Gastrocnemius medialis (tissue), 4 donors: ENCODE measurements around the gene FASTKD3. TPM values are rescaled to one million over a fixed set of nuclear protein-coding genes. Genes with fewer than 3 reads are reported as not detected.
A peak's percentile ranks its signal among the peaks of the same experiment; 100 is the strongest.

ENCODE experiments used
- ATAC-seq, 2 donors: fragments of 150-250 bp; one replicate each; pipeline ENCODE4 v1.9.1; 2016
- DNase-seq, 2 donors: peaks; one replicate each; pipeline ENCODE4 v3.0.0-alpha.2; 2019
- H3K27ac ChIP-seq, 4 donors: fragments of 200-600 bp; sonication (generic); 1 replicate in 1 of 4; 2 replicates in 3 of 4; pipeline ENCODE4 v1.5.1; 2016 to 2018; ENCODE audit warnings: mild to moderate bottlenecking in 2 of 4, moderate library complexity in 1 of 4
- H3K27me3 ChIP-seq, 3 donors: fragments of 200-600 bp; sonication (generic) in 2 of 3; 1 replicate in 1 of 3; 2 replicates in 2 of 3; pipeline versions ENCODE4 v1.5.1 to v1.6.0; 2016 to 2019; ENCODE audit warnings: mild to moderate bottlenecking in 1 of 3, moderate library complexity in 1 of 3
- H3K36me3 ChIP-seq, 2 donors: fragments of 200-600 bp; sonication (generic) in 1 of 2; one replicate each; pipeline ENCODE4 v1.5.1; 2017 to 2018
- H3K4me1 ChIP-seq, 2 donors: fragments of 200-600 bp; sonication (generic) in 1 of 2; one replicate each; pipeline ENCODE4 v1.5.1; 2016 to 2017; ENCODE audit warnings: mild to moderate bottlenecking in 2 of 2
- H3K4me3 ChIP-seq, 4 donors: fragments of 200-600 bp; sonication (generic) in 3 of 4; 1 replicate in 1 of 4; 2 replicates in 3 of 4; pipeline ENCODE4 v1.5.1; 2016 to 2019; ENCODE audit warnings: mild to moderate bottlenecking in 2 of 4
- H3K9me3 ChIP-seq, 3 donors: fragments of 200-600 bp; sonication (generic) in 2 of 3; 1 replicate in 1 of 3; 2 replicates in 2 of 3; pipeline ENCODE4 v1.5.1; 2016 to 2019
- POLR2A ChIP-seq, 2 donors: fragments of 450-650 bp; IDR thresholded peaks; one replicate each; pipeline ENCODE4 v1.6.1; 2017; ENCODE audit warnings: antibody characterized with exemption in 2 of 2, mild to moderate bottlenecking in 2 of 2, moderate library complexity in 2 of 2
- in situ Hi-C, 4 donors: fragments of 200-750 bp; cut with MboI; loops; one replicate each; pipeline versions ENCODE4 v1.15.0 to v1.8.0; 2017; ENCODE audit warnings: low sequenced_read_pairs in 4 of 4
- intact Hi-C: fragments of 100-400 bp; cut with DNase I; formaldehyde crosslinking; loops from one replicate; pipeline ENCODE4 v1.15.1; 2023; ENCODE audit warnings: low total_unique reads
- total RNA-seq, 4 donors: library from RNA; depleted of rRNA; stranded (reverse); fragments of >200 nt; gene quantifications; one replicate each; pipeline versions ENCODE4 v1.1.0 to v1.2.3, GENCODE V29; 2016
- TF ChIP-seq, protein P1 (sequence below), 5 experiments: fragments of 450-650 bp in 3 of 5; fragments of 200-600 bp in 2 of 5; sonication (generic) in 2 of 5; IDR thresholded peaks in 4 of 5; conservative IDR thresholded peaks in 1 of 5; 1 replicate in 4 of 5; 2 replicates in 1 of 5; pipeline ENCODE4 v1.5.1; 2016 to 2019; ENCODE audit warnings: antibody characterized with exemption in 5 of 5, mild to moderate bottlenecking in 3 of 5, moderate library complexity in 3 of 5

Gene FASTKD3
- total RNA-seq, 4 donors from 2014 or later, result 6.8 to 9.4 (median 7.3) TPM

DNA sequence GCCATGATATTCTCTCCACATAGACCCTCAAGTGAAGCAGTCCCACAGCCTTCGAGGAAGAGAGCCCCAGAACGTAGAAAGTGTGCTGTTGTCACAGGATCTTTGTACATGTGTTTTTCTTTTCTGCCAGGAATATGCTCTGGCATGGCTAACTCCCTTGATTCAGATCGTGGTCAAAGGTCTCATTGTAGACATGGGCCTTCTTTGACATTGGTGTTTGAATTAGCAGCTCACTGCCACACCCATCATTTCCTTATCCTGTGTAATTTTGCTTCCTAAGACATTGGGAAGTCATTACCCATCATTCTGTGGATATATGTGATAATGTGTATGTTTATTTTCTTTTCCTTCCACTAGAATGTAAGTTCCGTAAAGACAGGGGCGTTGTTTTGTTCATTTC, 25.6 kb upstream of the FASTKD3 start:
- Histone ChIP-seq H3K4me1 (no peaks in the 10 kb centered on the region), H3K4me3 (no peak overlapping the region), H3K27me3 (no peaks in the 10 kb centered on the region), H3K36me3 (peaks cover 0 to 97% of the 10 kb centered on the region in 2 donors), H3K27ac (no peak overlapping the region), H3K9me3 (no peaks in the 10 kb centered on the region)
- TF ChIP-seq POLR2A (IDR thresholded peaks at IDR 0.05), result no peak
- TF ChIP-seq, protein P1, sequence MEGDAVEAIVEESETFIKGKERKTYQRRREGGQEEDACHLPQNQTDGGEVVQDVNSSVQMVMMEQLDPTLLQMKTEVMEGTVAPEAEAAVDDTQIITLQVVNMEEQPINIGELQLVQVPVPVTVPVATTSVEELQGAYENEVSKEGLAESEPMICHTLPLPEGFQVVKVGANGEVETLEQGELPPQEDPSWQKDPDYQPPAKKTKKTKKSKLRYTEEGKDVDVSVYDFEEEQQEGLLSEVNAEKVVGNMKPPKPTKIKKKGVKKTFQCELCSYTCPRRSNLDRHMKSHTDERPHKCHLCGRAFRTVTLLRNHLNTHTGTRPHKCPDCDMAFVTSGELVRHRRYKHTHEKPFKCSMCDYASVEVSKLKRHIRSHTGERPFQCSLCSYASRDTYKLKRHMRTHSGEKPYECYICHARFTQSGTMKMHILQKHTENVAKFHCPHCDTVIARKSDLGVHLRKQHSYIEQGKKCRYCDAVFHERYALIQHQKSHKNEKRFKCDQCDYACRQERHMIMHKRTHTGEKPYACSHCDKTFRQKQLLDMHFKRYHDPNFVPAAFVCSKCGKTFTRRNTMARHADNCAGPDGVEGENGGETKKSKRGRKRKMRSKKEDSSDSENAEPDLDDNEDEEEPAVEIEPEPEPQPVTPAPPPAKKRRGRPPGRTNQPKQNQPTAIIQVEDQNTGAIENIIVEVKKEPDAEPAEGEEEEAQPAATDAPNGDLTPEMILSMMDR (IDR thresholded peaks at IDR 0.05 in 4 of 5, conservative IDR thresholded peaks at IDR 0.05 in 1 of 5), result no peak
- in situ Hi-C loops, result no loop called here
- intact Hi-C loops, result no loop called here
- DNase-seq, result no peak
- ATAC-seq, result no peak

DNA sequence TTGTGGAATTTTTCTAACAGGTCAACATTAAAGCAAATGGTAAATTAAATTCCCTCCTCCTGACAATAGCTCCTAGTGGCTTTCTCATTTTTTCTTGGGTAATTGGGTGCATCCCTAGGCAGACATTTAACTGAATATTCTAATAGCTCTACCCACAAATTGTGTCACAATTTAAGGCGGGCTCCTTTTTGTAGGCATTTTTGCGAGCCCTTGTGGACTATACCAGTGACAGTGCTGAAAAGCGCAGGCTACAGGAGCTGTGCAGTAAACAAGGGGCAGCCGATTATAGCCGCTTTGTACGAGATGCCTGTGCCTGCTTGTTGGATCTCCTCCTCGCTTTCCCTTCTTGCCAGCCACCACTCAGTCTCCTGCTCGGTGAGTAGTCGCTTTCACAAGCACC, 20.1 kb upstream of the FASTKD3 start:
- no peaks in the 10 kb centered on the region for H3K4me1 ChIP-seq
- TF ChIP-seq, protein P1 (IDR thresholded peaks at IDR 0.05 in 4 of 5, conservative IDR thresholded peaks at IDR 0.05 in 1 of 5), result no peak
- TF ChIP-seq POLR2A (IDR thresholded peaks at IDR 0.05), result no peak
- H3K9me3 ChIP-seq, result no peaks in the 10 kb centered on the region
- no peaks in the 10 kb centered on the region for H3K27me3 ChIP-seq
- intact Hi-C loops, result no loop called here
- ATAC-seq (no peak), DNase-seq (no peak)
- H3K27ac ChIP-seq, result no peak overlapping the region
- no peak overlapping the region for H3K4me3 ChIP-seq
- H3K36me3 ChIP-seq, result peaks cover 0 to 93% of the 10 kb centered on the region in 2 donors
- in situ Hi-C loops, result no loop called here

DNA sequence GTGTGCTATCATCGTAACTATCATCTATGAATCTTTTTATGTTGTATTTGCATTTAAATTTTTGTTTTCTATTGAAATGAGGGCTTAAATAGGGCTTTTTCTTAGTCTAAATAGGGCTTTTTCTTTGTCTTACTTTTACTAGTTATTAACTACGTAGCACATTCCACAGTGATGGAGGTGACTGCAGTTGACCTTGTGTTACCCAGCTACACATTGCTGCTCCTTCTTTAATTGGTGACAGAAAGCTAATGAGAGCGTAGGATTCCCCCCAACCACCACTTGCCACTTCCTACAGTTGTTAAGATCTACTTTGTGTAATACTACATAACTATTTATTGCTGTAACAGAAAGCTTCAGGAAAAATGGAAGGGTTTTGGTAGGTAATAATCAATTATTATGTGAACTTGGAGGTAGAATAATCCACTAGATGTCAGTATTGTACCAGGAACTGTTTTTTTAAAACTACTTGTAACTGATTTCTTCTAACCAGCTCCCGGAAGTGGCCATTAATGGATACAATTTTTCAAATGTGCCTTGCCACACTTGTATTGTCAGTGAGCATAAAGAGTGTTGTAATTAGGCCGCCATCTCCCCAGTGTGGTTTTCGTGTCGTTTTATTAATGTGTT, 18.1 kb upstream of the FASTKD3 start:
- no peaks in the 10 kb centered on the region for H3K27me3 ChIP-seq
- no peak for ATAC-seq

DNA sequence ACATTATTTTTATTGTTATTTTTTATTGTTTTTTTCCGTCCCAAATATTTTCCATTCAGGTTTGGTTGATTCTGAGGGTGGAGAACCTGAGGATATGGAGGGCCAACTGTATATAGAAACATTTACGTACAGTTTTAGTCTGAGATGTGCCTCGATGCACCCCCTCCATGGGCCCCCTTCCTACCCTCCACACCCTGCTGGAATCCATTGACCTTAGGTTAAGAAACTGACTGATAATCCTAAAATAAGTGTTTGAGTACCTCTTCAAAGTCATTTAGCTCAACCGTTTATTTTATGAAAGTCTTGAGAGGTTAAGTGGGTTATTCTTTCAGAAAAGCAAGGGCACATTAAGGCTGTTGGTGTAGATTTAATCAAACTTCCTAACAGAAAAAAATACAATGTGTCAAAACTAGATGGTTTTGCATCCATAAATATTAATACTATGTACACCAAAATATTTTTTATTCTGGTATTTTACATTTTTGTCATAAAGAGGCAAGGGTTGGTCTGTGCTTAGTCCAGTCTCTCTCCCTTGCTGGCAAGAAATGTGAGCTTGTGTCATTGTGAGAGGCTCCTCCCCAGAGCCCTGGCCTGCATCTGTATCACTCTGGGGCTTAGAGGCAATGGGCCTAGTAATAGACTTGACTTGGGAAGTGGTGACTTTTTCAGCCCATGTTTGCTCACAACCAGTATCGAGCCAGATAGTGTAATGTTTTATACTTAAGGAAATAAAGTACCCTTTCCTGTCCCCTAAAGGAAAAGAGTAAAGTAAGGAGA, 15.8 kb upstream of the FASTKD3 start:
- Histone ChIP-seq H3K4me1 (no peaks in the 10 kb centered on the region), H3K9me3 (no peaks in the 10 kb centered on the region), H3K27ac (no peak overlapping the region), H3K4me3 (no peak overlapping the region), H3K27me3 (no peaks in the 10 kb centered on the region), H3K36me3 (peaks cover 0 to 89% of the 10 kb centered on the region in 2 donors)
- in situ Hi-C loops (no loop called here), intact Hi-C loops (no loop called here)
- ATAC-seq, result no peak
- TF ChIP-seq POLR2A (IDR thresholded peaks at IDR 0.05), result no peak
- TF ChIP-seq, protein P1 (IDR thresholded peaks at IDR 0.05 in 4 of 5, conservative IDR thresholded peaks at IDR 0.05 in 1 of 5), result no peak
- DNase-seq, result no peak

More for the DNA sequence above, 18.1 kb upstream of the FASTKD3 start:
- no peak overlapping the region for H3K4me3 ChIP-seq
- H3K4me1 ChIP-seq, result no peaks in the 10 kb centered on the region
- in situ Hi-C loops, result no loop called here
- peaks cover 0 to 93% of the 10 kb centered on the region in 2 donors for H3K36me3 ChIP-seq
- TF ChIP-seq, protein P1 (IDR thresholded peaks at IDR 0.05 in 4 of 5, conservative IDR thresholded peaks at IDR 0.05 in 1 of 5), result peak in 3 of 5 experiments; percentile 12 to 46 (median 38)
- TF ChIP-seq POLR2A (IDR thresholded peaks at IDR 0.05), result no peak
- H3K27ac ChIP-seq, result no peak overlapping the region
- intact Hi-C loops, result no loop called here
- no peak for DNase-seq
- H3K9me3 ChIP-seq, result no peaks in the 10 kb centered on the region
